ENCODE data around the gene TRIM46.
"Not testable (repeated sequence)": the region's sequence is repeated elsewhere in the genome, so short reads cannot be mapped to it uniquely, and the experiment has no call there.

The TRIM46 gene

DNA sequence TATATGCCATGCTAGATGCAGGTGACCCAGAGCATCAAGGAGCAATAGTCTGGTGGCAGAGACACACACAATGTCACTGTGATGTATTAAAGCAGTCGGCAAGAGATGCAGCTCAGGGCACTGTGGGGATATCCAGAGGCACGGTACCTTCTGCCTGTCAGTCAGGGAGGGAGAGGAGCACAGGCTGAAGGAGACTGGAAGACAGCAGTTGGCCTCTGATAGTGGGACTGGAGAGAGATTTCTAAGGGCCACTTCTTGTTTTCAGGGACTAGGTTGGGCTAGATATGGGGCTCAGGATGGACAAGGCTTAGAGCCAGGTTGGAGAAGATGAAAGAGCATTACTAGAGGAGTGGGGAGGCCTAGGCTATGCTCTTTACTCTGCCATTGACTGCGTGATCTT, 57.7 kb downstream of the TRIM46 start:
- not testable (repeated sequence) for H3K9me3 ChIP-seq (ENCODE audit: low read length); H3K9ac ChIP-seq (ENCODE audit: low read length); H3K27ac ChIP-seq (ENCODE audit: low read depth, low read length); H3K4me3 ChIP-seq (ENCODE audit: low read depth in 1 of 2, low read length in 2 of 2); H3K27me3 ChIP-seq (ENCODE audit: control insufficient read depth in 1 of 2, insufficient read depth in 2 of 2, low read length in 2 of 2); H3K36me3 ChIP-seq (ENCODE audit: insufficient read depth, low read length)
- peaks cover 29% of the 10 kb centered on the region for H3K4me1 ChIP-seq (ENCODE audit: insufficient read depth, low read length)

DNA sequence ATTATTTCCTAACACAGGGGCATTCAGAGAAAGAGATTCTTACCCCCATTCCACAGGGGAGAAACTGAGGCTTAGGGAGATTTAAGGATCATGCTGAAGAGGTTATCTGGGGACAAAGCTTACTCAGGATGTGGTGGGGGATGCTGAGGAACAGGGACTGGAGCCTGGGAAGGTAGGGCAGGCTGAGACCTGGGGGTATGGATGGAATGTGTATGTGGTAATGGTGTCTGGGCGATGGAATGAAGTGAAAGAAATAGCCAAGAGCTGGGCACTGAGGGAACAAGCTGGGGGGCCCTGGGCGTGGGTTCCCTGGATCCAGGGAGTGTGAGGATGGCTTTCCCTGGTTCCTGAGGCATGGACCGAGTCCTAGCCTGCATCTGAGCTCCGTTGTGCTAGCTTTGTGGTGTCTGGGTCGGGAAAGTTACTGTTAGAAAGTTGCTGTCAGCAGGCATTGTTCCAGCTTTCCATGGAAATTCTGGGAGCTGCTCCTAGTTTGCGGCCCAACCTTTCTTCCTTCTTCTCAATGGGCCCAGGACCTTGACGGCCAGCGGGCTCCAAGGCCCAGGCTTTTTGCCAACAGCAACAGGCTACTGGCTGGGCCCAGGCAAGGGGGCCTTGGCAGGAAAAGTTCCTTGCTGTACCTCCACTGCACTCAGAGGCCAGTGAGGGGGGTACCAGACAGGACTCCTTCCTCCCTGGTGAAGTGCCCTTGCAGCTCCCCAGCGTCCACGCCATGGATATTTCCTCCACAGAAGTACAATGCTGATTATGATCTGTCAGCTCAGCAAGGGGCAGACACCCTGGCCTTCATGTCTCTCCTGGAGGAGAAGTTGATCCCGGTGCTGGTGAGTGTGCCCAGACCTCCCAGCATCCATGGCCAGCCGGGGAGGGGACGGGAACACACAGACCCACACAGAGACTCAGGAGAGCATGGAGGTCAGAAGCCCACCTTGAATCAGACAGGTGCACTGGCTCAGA, 58.6 kb downstream of the TRIM46 start:
- Histone ChIP-seq H3K4me1 (ENCODE audit: insufficient read depth, low read length) (peaks cover 22% of the 10 kb centered on the region), H3K27ac (ENCODE audit: low read depth, low read length) (peak overlapping the region; percentile 52)
- H3K4me3 ChIP-seq (ENCODE audit: low read depth in 1 of 2, low read length in 2 of 2); H3K9ac ChIP-seq (ENCODE audit: low read length); H3K36me3 ChIP-seq (ENCODE audit: insufficient read depth, low read length); H3K27me3 ChIP-seq (ENCODE audit: control insufficient read depth in 1 of 2, insufficient read depth in 2 of 2, low read length in 2 of 2); H3K9me3 ChIP-seq (ENCODE audit: low read length): not testable (repeated sequence)

DNA sequence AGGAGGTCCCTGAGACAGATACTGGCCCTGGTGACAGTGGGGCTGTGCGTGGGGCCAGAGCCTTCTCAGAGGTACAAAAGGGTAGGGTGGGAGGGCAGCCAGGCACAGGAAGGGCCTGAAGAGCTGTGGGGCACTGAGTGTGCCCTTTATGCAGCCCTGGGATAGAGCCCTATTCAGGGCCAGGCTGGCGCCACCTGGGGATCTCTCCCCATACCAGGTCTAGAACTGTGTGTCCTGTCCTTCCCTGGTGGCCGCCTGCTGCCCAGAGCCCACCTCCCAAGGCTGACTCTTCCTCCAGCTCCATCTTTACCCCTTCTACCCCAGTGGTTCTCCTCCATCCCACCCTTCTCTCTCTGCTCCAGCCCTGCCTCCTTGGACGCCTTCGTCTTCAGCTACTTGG, 59.9 kb downstream of the TRIM46 start:
- H3K27ac ChIP-seq (ENCODE audit: low read depth, low read length); H3K4me3 ChIP-seq (ENCODE audit: low read depth in 1 of 2, low read length in 2 of 2); H3K27me3 ChIP-seq (ENCODE audit: control insufficient read depth in 1 of 2, insufficient read depth in 2 of 2, low read length in 2 of 2); H3K9me3 ChIP-seq (ENCODE audit: low read length); H3K9ac ChIP-seq (ENCODE audit: low read length): not testable (repeated sequence)
- H3K36me3 ChIP-seq (ENCODE audit: insufficient read depth, low read length), result peaks cover 10% of the 10 kb centered on the region
- H3K4me1 ChIP-seq (ENCODE audit: insufficient read depth, low read length), result peaks cover 15% of the 10 kb centered on the region

Measured in muscle layer of colon (tissue), 2 donors.